ENCODE results near the gene NFIB. TPM values are rescaled to one million over a fixed set of nuclear protein-coding genes. Genes with fewer than 3 reads are reported as not detected.

Gene NFIB
- total RNA-seq, 1 experiment from 2014 or later: 3.6 TPM

GRCh38 chr9:14084867-14085266 lies 229.1 kb downstream of the NFIB start:
- Histone ChIP-seq H3K9ac (ENCODE audit: low read length) (no peak overlapping the region), H3K36me3 (ENCODE audit: insufficient read depth, low read length) (no peaks in the 10 kb centered on the region), H3K9me2 (replicated peaks; ENCODE audit: insufficient read depth, low read length) (no peaks in the 10 kb centered on the region), H3K4me3 (ENCODE audit: low read length) (no peak overlapping the region), H4K20me1 (ENCODE audit: insufficient read depth, low read depth, low read length) (no peaks in the 10 kb centered on the region), H3K79me2 (ENCODE audit: low read length) (no peaks in the 10 kb centered on the region), H3K4me1 (ENCODE audit: low read length) (no peaks in the 10 kb centered on the region), H3K27me3 (ENCODE audit: low read length) (no peaks in the 10 kb centered on the region), H3K27ac (ENCODE audit: low read length) (no peak overlapping the region), H3K4me2 (ENCODE audit: low read depth, low read length, poor library complexity, severe bottlenecking) (no peak overlapping the region), H3K9me3 (ENCODE audit: low read length) (no peaks in the 10 kb centered on the region), H2AFZ (ENCODE audit: low read length) (no peak overlapping the region)
- DNase-seq: no peak

DNA sequence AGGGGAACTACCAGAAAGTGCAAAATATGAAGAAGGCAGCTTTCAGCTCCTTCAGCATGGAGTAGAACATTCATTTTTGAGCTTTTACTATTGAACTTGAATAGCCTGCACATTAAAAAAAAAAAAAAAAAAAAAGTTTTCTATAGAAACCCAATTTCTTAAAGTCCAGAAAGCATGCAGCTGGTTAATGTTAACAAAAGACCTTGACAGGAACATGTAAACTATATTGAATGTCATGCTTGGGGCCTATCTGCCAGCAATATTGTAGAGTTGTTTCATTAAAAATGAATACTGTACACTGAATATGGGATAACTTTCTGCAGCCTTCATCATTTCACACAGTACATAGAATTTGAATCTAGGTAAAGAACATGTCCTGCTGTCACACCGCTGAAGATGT lies 230.6 kb downstream of the NFIB start:
- H3K4me1 ChIP-seq (ENCODE audit: low read length): no peaks in the 10 kb centered on the region
- H3K9me2 ChIP-seq (replicated peaks; ENCODE audit: insufficient read depth, low read length): no peaks in the 10 kb centered on the region
- no peak overlapping the region for H3K27ac ChIP-seq (ENCODE audit: low read length)
- no peaks in the 10 kb centered on the region for H3K79me2 ChIP-seq (ENCODE audit: low read length)
- no peaks in the 10 kb centered on the region for H3K36me3 ChIP-seq (ENCODE audit: insufficient read depth, low read length)
- H2AFZ ChIP-seq (ENCODE audit: low read length): no peak overlapping the region
- no peak overlapping the region for H3K4me2 ChIP-seq (ENCODE audit: low read depth, low read length, poor library complexity, severe bottlenecking)
- no peaks in the 10 kb centered on the region for H4K20me1 ChIP-seq (ENCODE audit: insufficient read depth, low read depth, low read length)
- H3K9me3 ChIP-seq (ENCODE audit: low read length): no peaks in the 10 kb centered on the region
- no peak for DNase-seq
- no peaks in the 10 kb centered on the region for H3K27me3 ChIP-seq (ENCODE audit: low read length)
- H3K4me3 ChIP-seq (ENCODE audit: low read length): no peak overlapping the region
- H3K9ac ChIP-seq (ENCODE audit: low read length): no peak overlapping the region

DNA sequence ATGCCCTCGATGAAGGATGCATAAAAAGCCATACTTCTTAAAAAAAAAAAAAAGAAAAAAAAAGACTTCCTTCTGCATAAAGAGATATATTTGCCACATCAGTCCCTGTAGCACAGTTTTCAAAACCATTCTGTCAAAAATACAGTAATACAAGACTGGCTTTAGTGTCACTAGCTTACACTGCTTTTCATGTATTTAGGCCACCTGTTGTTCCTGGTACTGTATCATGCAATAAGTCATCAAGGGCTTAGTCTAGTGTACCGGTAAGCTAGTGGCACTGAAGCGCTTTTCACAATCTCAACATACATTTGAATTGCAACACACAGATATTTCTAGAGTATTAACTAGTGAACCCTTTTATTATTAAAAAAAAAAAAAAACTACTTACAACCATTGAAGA lies 231.2 kb downstream of the NFIB start:
- Histone ChIP-seq H3K9ac (ENCODE audit: low read length) (no peak overlapping the region), H3K36me3 (ENCODE audit: insufficient read depth, low read length) (no peaks in the 10 kb centered on the region), H3K9me2 (replicated peaks; ENCODE audit: insufficient read depth, low read length) (no peaks in the 10 kb centered on the region), H3K4me3 (ENCODE audit: low read length) (no peak overlapping the region), H4K20me1 (ENCODE audit: insufficient read depth, low read depth, low read length) (no peaks in the 10 kb centered on the region), H2AFZ (ENCODE audit: low read length) (no peak overlapping the region), H3K27me3 (ENCODE audit: low read length) (no peaks in the 10 kb centered on the region), H3K4me1 (ENCODE audit: low read length) (no peaks in the 10 kb centered on the region), H3K4me2 (ENCODE audit: low read depth, low read length, poor library complexity, severe bottlenecking) (no peak overlapping the region), H3K9me3 (ENCODE audit: low read length) (no peaks in the 10 kb centered on the region), H3K27ac (ENCODE audit: low read length) (no peak overlapping the region), H3K79me2 (ENCODE audit: low read length) (no peaks in the 10 kb centered on the region)
- DNase-seq: no peak

- DNase-seq: no peak
- no peak overlapping the region for H3K4me3 ChIP-seq (ENCODE audit: low read length)
- H3K27ac ChIP-seq (ENCODE audit: low read length): no peak overlapping the region
- no peaks in the 10 kb centered on the region for H3K9me2 ChIP-seq (replicated peaks; ENCODE audit: insufficient read depth, low read length)
- H3K9me3 ChIP-seq (ENCODE audit: low read length): no peaks in the 10 kb centered on the region
- no peak overlapping the region for H2AFZ ChIP-seq (ENCODE audit: low read length)
- no peaks in the 10 kb centered on the region for H3K27me3 ChIP-seq (ENCODE audit: low read length)
- no peak overlapping the region for H3K4me2 ChIP-seq (ENCODE audit: low read depth, low read length, poor library complexity, severe bottlenecking)
- no peak overlapping the region for H3K9ac ChIP-seq (ENCODE audit: low read length)
- H4K20me1 ChIP-seq (ENCODE audit: insufficient read depth, low read depth, low read length): no peaks in the 10 kb centered on the region
- H3K36me3 ChIP-seq (ENCODE audit: insufficient read depth, low read length): no peaks in the 10 kb centered on the region
- no peaks in the 10 kb centered on the region for H3K79me2 ChIP-seq (ENCODE audit: low read length)
- H3K4me1 ChIP-seq (ENCODE audit: low read length): no peaks in the 10 kb centered on the region
These were observed 232.2 kb downstream of the NFIB start for GRCh38 chr9:14081745-14082144.

DNA sequence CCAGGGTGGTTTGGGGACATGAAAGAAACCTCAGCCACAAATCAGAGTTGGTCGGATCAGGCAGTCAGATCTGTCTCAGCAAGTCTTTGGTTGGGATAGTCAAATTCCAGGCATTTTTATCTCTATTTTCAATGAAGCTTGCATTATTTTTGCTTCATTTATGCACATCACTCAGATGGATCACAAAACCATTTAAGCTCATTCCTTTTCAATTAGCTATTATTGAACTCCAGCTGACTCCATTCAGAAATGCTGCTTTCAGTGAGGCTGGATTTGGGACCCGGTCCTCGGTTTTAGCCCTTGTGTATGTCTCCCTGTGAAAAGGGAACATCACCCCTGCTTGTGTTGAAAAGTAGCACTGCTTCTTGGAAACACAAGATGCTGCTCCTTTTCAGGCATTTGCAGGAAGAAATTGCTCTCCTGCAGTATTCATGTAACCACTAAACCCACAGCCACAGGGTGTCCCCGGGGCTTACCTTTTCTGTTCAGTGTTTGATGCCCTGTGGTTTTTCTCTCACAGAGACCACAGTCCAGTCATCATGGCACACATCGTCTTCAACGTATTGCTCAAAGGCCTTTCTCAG lies 232.9 kb downstream of the NFIB start:
- H3K4me3 ChIP-seq (ENCODE audit: low read length): no peak overlapping the region
- no peak overlapping the region for H3K4me2 ChIP-seq (ENCODE audit: low read depth, low read length, poor library complexity, severe bottlenecking)
- H3K9ac ChIP-seq (ENCODE audit: low read length): no peak overlapping the region
- H3K36me3 ChIP-seq (ENCODE audit: insufficient read depth, low read length): no peaks in the 10 kb centered on the region
- H4K20me1 ChIP-seq (ENCODE audit: insufficient read depth, low read depth, low read length): no peaks in the 10 kb centered on the region
- DNase-seq: no peak
- no peaks in the 10 kb centered on the region for H3K4me1 ChIP-seq (ENCODE audit: low read length)
- H3K9me3 ChIP-seq (ENCODE audit: low read length): no peaks in the 10 kb centered on the region
- no peak overlapping the region for H2AFZ ChIP-seq (ENCODE audit: low read length)
- no peak overlapping the region for H3K27ac ChIP-seq (ENCODE audit: low read length)
- no peaks in the 10 kb centered on the region for H3K27me3 ChIP-seq (ENCODE audit: low read length)
- no peaks in the 10 kb centered on the region for H3K9me2 ChIP-seq (replicated peaks; ENCODE audit: insufficient read depth, low read length)
- H3K79me2 ChIP-seq (ENCODE audit: low read length): no peaks in the 10 kb centered on the region

DNA sequence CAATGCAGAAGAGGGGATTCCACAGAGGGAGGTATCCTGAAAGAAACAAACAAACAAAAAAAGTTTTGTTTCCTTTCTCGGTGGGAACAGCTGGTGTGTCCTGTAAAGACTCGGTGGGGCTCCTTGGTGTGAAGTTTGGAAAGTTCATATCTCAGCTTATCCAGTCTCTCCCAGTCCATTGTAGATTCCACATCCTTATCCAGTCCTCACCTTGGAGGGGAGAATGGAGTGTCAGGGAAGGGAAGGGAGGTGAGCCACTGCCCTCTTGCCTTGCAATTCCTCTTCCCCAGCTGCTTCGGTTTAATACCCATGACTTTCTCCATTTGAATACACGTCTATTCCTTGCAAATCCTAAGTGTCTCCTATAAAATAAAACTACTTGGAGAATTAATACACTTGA lies 234.5 kb downstream of the NFIB start:
- no peaks in the 10 kb centered on the region for H3K27me3 ChIP-seq (ENCODE audit: low read length)
- no peak overlapping the region for H2AFZ ChIP-seq (ENCODE audit: low read length)
- H3K36me3 ChIP-seq (ENCODE audit: insufficient read depth, low read length): no peaks in the 10 kb centered on the region
- H3K9me2 ChIP-seq (replicated peaks; ENCODE audit: insufficient read depth, low read length): no peaks in the 10 kb centered on the region
- no peak overlapping the region for H3K4me2 ChIP-seq (ENCODE audit: low read depth, low read length, poor library complexity, severe bottlenecking)
- H3K27ac ChIP-seq (ENCODE audit: low read length): no peak overlapping the region
- no peaks in the 10 kb centered on the region for H3K79me2 ChIP-seq (ENCODE audit: low read length)
- no peak overlapping the region for H3K9ac ChIP-seq (ENCODE audit: low read length)
- no peaks in the 10 kb centered on the region for H3K4me1 ChIP-seq (ENCODE audit: low read length)
- H3K9me3 ChIP-seq (ENCODE audit: low read length): no peaks in the 10 kb centered on the region
- no peak overlapping the region for H3K4me3 ChIP-seq (ENCODE audit: low read length)
- no peak for DNase-seq
- no peaks in the 10 kb centered on the region for H4K20me1 ChIP-seq (ENCODE audit: insufficient read depth, low read depth, low read length)

GRCh38 chr9:14077672-14078071 lies 236.3 kb downstream of the NFIB start:
- Histone ChIP-seq H3K9ac (ENCODE audit: low read length) (no peak overlapping the region), H3K4me3 (ENCODE audit: low read length) (no peak overlapping the region), H3K9me3 (ENCODE audit: low read length) (no peaks in the 10 kb centered on the region), H3K27me3 (ENCODE audit: low read length) (no peaks in the 10 kb centered on the region), H4K20me1 (ENCODE audit: insufficient read depth, low read depth, low read length) (no peaks in the 10 kb centered on the region), H3K79me2 (ENCODE audit: low read length) (no peaks in the 10 kb centered on the region), H2AFZ (ENCODE audit: low read length) (no peak overlapping the region), H3K4me1 (ENCODE audit: low read length) (no peaks in the 10 kb centered on the region), H3K4me2 (ENCODE audit: low read depth, low read length, poor library complexity, severe bottlenecking) (no peak overlapping the region), H3K27ac (ENCODE audit: low read length) (no peak overlapping the region), H3K9me2 (replicated peaks; ENCODE audit: insufficient read depth, low read length) (no peaks in the 10 kb centered on the region), H3K36me3 (ENCODE audit: insufficient read depth, low read length) (no peaks in the 10 kb centered on the region)
- no peak for DNase-seq

GRCh38 chr9:14075218-14075617 lies 238.7 kb downstream of the NFIB start:
- no peaks in the 10 kb centered on the region for H3K9me3 ChIP-seq (ENCODE audit: low read length)
- H2AFZ ChIP-seq (ENCODE audit: low read length): no peak overlapping the region
- no peaks in the 10 kb centered on the region for H4K20me1 ChIP-seq (ENCODE audit: insufficient read depth, low read depth, low read length)
- no peak overlapping the region for H3K4me3 ChIP-seq (ENCODE audit: low read length)
- DNase-seq: no peak
- H3K27me3 ChIP-seq (ENCODE audit: low read length): no peaks in the 10 kb centered on the region
- H3K9me2 ChIP-seq (replicated peaks; ENCODE audit: insufficient read depth, low read length): no peaks in the 10 kb centered on the region
- no peaks in the 10 kb centered on the region for H3K79me2 ChIP-seq (ENCODE audit: low read length)
- H3K9ac ChIP-seq (ENCODE audit: low read length): no peak overlapping the region
- H3K4me1 ChIP-seq (ENCODE audit: low read length): no peaks in the 10 kb centered on the region
- no peak overlapping the region for H3K27ac ChIP-seq (ENCODE audit: low read length)
- no peaks in the 10 kb centered on the region for H3K36me3 ChIP-seq (ENCODE audit: insufficient read depth, low read length)
- no peak overlapping the region for H3K4me2 ChIP-seq (ENCODE audit: low read depth, low read length, poor library complexity, severe bottlenecking)

DNA sequence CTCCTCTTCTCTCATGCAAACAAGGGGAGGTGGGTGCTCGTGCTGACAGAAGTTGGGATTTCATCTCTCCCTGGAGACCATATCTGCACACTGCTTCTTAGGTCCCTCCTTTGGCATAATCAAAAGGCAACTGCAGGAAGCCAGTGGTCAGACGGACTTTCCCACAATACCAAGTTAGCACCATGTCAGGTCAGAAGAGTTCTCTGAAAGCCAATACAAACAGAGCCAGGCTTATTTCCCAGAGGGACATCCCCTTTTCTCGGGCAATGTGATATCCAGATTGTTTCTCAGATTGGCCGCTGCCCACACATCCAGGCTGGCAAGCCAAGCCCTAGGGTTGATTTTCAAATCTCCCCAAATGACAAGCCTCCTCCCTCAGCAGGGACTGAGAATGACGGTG lies 241.1 kb downstream of the NFIB start:
- no peak overlapping the region for H2AFZ ChIP-seq (ENCODE audit: low read length)
- no peak overlapping the region for H3K27ac ChIP-seq (ENCODE audit: low read length)
- no peaks in the 10 kb centered on the region for H3K79me2 ChIP-seq (ENCODE audit: low read length)
- no peaks in the 10 kb centered on the region for H3K36me3 ChIP-seq (ENCODE audit: insufficient read depth, low read length)
- H3K4me1 ChIP-seq (ENCODE audit: low read length): no peaks in the 10 kb centered on the region
- DNase-seq: no peak
- no peaks in the 10 kb centered on the region for H3K9me2 ChIP-seq (replicated peaks; ENCODE audit: insufficient read depth, low read length)
- no peaks in the 10 kb centered on the region for H4K20me1 ChIP-seq (ENCODE audit: insufficient read depth, low read depth, low read length)
- H3K9ac ChIP-seq (ENCODE audit: low read length): no peak overlapping the region
- no peaks in the 10 kb centered on the region for H3K9me3 ChIP-seq (ENCODE audit: low read length)
- H3K27me3 ChIP-seq (ENCODE audit: low read length): no peaks in the 10 kb centered on the region
- no peak overlapping the region for H3K4me2 ChIP-seq (ENCODE audit: low read depth, low read length, poor library complexity, severe bottlenecking)
- H3K4me3 ChIP-seq (ENCODE audit: low read length): no peak overlapping the region
